Stimulated activated CD8-positive, alpha-beta memory T cell treated with anti-CD3 and anti-CD28 coated beads, Interleukin-4, amount 100 ng/mL, for 24 hours (primary cell): ENCODE measurements around the gene DSCAM.

Experiments used
- DNase-seq: peaks from one replicate; pipeline ENCODE4 v3.0.0-alpha.2; 2020; ENCODE audit warnings: low read depth

The DSCAM gene

DNA sequence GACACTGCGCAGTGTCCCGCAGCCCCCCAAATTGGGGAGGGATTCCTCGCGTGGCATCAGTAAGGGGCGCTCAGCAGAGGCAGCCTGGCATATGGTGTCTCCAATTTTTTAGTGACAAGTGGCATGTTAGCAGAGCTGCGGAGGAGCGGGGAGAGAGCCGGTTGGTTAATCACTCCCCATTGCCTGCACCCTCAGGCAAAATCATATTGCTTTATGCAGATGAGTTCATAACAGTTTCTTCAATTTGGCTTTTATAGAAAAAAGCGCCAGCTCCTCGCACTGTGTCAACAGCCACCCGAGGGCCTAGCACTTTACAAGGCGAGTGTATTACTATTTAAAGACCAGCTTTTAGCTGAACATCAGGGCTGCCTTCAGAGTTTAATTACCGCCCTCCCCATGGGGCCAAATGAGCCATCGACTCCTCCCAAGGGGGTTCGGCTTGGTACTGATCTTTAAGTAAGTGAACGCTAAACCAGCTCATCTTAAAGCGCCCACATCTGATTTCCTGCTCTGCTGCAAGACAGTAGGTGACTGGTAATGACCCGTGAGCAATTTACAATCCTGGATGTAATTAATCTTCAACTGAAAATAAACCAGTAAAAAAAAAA is 298.9 kb downstream of the DSCAM start:
- DNase-seq: no peak

DNA sequence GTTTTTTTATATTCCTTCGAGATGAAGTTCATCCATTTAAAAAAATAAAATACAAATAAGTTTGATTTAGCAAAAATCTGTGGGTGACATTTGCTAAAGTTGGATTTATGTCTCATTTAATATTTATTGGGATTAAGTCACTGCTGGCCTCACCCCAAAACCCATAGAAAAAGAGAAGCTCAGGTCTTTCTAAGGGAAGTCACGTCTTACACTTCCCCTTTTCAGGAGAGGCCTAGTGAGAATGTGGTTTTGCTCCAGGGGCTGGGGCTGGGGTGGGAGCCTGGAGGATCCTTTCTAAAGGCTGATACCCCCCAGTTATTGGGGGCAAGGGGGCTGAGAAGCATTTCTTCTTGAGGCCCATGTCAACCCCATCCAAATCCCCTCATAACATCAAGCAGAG is 300.3 kb downstream of the DSCAM start:
- DNase-seq: no peak

DNA sequence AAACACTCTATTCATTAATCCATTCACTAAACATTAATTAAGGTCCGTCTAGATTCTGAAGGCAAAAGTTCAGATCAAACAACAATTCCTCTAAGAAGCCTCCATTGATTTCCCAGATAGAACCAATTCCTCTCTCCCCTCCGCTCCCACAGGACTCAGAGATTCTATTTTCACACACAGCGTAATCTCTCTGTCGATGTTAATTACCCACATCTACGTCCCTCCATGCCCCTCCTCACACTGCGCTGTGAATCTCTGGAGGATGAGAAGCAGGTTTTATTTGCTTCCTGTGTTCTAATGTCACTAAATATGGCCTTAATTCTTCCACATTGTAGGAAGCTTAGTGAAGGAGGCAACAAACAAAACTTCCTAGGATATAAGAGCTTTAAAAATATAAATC is 306.7 kb downstream of the DSCAM start:
- DNase-seq: no peak

DNA sequence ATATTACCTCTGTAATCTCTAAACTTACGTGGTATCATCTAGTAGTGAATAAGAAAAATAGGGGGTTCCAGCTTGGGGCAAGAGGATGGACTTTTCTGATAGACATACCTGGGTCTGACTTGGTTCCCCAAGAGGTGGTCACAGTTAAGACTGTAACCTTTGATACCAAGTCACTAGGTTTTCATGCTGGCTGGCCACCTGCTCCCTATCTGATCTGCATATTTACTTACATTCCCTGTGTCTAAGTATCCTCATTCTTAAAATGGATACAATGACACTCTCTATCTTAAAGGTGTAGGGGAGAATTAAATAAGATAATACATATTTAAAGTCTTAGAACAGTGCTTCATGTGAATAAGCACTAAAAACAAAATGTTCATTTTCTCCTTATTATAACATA is 312.1 kb downstream of the DSCAM start:
- no peak for DNase-seq

DNA sequence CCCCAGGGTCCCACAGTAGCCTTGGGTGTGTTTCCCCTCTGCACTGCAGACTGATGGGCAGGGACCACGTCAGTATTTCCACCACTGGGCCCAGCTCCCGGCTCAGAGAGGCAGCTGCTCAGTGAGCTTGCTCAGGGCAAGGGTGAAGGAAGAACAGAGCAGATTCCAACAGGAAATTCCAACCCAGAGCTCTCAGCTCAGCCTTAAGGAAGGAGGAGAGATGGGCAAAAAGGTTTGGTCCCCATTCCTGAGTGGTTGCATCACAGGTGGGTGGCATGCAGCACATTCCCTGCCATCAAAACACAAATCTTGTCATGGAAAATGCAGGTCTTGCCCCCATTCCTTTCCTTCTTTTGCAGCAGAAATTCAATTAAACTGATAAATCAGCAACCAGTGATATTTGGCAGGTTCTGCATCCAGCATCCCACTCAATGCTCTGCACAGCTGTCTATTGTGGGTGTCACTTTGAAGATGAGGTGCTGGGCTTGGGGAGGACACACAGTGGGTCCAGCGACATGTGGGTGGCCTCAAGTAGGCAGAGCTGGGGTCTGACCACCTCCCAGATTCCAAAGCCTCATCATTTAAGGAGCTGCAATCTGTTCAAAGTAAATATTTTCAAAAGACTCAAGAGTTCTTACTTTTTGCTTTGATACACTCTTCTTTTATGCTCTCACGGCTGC is 315.4 kb downstream of the DSCAM start:
- DNase-seq: no peak

DNA sequence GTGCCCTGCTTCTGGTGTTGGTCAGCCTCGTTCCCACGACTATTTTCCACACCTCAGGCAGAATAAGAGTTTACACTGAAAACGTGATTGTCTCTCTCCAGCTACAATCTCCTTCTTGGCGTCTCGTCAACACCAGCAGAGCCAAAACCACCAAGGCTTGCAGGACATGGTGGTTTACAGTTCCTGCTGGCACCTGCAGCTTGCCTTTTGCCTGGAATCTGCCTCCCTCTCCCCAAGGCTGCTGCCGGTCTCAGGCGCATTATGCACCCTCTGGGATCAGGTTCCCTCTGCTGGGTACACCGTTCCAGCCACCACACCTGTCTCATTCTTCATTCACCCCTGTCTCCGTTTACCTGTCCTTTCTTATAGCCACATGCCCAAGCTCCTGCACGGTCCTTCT is 315.9 kb downstream of the DSCAM start:
- DNase-seq: no peak

DNA sequence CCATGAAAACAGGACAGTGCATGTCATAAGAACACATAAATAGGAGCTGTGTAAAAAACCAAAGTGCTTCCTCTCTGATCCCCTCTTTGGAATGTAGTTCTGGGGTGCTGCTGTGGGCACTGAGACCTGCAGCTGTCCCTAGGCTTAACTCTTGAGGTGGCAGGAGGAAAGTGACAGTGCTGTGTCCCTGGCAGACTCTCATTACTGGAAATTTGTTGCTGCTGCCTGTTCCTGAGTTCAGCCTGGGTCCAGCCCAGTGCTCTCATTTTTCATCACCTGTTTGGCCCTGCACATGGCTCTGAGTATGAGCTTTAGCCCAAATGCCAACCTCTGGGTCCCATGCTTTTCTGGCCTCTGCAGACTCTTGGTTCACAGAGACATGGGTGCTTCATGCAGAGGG is 329.3 kb downstream of the DSCAM start:
- no peak for DNase-seq

DNA sequence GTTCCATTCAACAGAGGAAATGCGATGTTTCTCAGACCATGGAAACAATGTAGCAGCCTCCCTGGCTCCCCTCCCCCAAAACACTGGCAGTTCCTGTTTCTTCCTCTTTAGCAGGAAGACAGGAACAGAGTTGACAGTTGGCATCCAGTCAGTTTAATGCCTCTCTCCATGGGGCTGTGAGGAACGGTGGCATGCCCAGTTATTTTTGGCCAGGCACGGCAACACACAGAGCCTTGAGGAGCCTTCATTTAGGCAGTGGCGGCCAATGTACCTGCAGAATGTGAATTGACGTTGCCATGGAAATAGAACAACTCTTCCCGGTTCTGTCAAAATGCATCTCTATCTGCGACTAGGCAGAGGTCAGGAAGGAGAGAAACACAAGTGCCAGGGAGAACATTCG is 330.6 kb downstream of the DSCAM start:
- DNase-seq: no peak

DNA sequence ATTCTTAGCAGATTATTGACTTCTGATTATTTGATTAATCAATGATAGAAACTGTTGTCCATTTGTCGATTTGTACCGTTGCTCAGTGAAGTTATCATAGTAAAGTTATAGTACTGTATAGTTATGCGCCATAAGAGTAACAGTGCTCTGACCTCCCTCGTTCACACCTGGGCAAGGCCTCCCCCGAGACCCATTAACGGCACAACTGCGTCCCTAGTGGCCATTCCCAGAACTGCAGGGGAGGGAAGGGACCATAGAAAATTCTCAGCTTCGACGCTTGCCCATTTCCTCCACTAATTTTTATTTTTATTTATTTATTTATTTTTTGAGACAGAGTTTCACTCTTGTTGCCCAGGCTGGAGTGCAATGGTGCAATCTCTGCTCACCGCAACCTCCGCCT is 334.4 kb downstream of the DSCAM start:
- no peak for DNase-seq

DNA sequence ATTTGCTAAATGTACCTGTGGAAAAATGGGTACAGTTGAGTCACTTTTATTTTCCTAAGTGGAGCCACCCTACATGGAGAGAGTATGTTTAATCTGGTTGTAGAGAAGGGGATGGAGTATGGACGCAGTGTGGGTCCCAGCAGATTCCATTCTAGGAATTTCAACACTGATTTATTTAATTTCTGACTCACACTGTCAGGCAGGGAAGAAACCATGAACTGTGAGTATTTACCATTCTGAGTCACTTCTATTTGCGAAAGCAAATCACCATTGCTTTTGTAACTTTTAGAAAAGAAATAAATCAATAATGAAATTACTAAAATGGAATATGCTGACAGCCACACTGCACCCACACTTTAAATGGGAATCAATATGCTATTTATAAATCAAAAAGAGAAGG is 339.0 kb downstream of the DSCAM start:
- DNase-seq: no peak

DNA sequence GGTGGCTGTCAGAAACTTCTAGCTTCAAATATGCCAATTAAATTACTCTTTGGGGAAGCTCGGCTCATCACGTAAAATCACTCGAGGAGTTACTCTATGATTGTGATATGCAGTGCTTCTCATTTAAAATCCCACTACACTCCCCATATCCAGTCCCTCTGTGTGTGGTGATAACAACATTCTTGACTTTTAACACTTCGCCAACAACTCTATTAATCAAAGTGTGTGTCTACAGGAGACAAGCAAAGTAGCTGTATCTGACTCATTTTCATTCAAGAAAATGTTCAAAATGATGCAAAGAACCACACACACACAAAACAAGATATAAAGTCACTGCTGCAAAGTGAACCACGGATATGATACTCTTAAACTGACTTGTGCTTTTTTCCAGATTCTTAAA is 341.3 kb downstream of the DSCAM start:
- DNase-seq: no peak

DNA sequence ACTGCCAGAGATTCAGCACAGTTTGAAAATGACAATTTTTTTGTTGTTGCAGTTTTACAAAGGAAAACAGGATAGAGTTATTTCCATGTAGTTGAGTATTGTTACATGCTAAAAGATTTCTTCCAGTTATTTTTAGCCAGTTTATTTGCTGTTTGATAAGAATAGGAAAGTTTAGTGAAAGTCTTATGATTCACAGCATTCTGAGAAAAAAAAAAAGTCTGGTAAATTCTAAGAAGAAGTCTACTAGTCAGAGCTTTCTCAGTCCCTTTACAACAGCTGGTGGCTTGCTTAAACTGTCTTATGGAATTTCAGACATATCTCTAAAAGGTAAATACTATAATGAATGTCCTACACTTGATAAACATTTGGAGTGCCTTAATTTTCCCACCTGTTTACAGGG is 341.7 kb downstream of the DSCAM start:
- DNase-seq: no peak

DNA sequence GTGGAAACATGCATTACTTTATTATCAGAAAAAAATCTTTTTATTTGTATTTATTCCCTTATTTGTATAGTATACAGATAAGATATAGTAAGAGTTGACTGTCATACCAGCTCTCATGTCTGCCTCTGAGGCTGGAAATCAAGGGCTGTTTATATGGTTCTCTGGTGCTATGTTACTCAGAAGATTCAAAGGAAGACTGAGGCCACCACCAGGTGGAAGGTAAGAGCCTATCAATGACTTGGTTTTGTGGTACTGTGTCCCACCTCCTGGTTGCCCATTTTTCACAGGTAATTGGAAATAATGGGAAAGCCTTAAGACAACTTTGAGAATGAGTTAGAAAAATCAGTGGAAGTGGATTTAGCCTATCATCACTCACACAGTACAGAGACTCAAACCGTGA is 342.1 kb downstream of the DSCAM start:
- no peak for DNase-seq

DNA sequence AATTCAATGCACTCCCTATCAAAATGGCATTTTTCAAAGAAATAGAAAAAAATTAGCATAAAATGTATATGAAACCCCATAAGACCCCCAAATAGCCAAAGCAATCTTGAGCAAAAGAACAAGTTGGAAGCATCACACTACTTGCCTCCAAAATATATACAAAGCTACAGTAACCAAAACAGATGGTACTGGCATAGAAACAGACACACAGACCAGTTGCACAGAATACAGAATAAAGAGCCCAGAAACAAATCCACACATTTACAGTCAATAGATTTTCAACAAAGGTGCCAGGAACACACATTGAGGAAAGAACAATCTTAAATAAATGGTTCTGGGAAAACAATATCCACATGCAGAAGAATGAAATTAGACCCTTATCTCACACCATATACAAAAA is 350.8 kb downstream of the DSCAM start:
- no peak for DNase-seq

DNA sequence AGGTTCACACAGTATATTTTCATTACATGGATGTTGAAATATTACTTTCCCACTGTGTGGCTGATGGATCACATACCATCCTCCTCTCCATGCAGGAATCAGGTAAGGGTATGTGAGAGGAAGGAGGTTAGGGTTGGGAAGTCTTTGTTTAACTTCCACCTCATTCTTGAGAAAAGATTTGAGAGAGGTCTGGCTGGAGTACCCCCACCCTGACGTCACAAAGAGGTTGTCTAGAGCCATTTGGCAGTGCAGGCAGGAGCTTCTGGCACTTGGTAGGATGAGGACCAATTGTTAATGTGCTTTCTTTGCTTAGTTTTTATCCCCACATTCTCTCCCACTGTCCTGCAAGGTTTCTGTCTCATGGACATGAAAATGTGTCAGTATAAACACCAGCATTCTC is 356.6 kb downstream of the DSCAM start:
- DNase-seq: no peak

DNA sequence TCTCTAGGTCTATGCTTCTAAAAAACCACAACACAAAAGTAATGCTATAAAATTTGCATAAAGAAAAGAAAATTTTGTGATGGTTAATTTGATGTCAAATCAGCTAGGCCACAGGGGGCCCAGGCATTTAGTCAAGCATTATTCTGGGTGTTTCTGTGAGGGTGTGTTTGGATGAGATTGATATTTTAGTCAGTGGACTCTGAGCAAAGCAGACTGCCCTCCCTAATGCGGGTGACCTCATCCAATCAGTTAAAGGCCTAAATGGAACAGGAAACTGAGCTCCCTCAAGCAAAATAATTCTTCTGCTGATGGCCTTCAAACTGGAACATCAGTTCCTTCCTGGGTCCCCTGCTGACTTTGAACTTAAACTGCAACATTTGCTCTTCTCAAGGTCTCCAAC is 358.0 kb downstream of the DSCAM start:
- no peak for DNase-seq

DNA sequence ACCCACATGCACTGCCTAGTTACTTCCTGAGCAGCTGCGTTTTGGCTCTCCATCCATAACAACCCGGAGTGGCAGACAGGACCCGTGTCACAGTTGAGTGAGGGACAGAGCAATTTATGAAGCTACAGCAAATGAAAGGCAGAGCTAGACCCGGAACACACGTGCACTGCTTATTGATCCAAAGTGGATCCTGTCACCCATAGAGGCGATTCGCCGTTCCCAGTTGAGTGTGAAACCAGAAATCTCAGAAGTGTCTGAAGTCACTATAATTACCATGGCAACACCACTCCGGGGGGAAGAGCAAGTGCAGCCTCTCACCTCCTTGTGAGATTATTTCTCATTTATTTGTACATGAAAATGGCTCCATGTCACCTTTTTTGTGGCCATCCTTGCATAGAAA is 365.2 kb downstream of the DSCAM start:
- DNase-seq: no peak

DNA sequence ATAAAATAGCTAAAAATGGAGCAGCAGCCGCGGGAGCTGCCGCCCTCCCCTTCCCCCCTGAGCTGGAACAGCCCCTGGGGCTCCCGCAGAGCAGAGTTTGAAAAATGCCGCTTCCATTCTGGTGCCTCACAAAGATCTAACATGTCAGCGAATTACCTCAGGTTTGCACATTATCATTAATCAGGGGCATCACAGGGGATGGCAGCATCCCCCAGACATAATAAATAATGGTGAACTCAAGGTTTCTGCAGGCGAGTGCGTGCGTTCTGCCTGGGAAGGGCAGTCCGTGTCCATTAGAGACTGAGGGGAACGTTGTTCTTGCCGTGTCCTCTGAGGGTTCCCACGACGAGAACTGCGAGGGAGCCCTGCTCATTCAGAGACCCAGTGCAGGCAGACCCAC is 372.4 kb downstream of the DSCAM start:
- no peak for DNase-seq

DNA sequence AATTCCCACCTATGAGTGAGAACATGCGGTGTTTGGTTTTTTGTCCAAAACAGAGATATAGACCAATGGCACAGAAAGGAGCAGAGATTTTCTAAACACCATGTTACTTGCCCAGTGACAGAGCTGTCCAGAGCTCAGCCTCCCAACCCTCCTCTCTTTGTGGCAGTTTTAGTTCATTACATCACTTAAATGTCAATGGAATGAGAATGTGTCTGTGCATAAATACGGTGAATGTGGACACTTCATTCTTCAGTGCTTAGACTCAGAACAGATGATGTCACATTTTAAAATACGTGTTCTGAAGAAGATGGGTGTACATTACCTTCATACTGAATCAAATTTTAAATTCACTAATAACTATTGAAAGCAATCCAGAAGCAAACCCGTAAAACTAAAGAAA is 374.9 kb downstream of the DSCAM start:
- no peak for DNase-seq

DNA sequence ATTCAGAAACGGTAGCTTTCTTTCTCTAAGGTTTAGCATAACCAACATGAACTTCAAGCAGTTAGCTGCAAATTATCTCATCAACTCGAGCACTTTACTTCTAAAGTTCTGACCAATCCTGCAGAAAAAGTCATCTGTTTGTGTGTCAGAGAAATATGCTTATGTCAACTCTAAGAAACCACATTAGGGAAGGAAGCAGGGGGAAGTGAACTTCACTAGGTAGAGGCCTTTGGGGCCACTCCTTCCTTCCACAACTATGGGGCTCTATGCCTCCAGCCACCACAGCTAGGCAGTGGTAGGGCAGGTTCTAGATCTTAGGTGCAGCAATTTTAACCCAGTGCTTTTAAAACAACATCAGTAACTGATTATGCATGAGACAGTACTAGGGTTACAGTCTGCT is 375.9 kb downstream of the DSCAM start:
- DNase-seq: no peak

DNA sequence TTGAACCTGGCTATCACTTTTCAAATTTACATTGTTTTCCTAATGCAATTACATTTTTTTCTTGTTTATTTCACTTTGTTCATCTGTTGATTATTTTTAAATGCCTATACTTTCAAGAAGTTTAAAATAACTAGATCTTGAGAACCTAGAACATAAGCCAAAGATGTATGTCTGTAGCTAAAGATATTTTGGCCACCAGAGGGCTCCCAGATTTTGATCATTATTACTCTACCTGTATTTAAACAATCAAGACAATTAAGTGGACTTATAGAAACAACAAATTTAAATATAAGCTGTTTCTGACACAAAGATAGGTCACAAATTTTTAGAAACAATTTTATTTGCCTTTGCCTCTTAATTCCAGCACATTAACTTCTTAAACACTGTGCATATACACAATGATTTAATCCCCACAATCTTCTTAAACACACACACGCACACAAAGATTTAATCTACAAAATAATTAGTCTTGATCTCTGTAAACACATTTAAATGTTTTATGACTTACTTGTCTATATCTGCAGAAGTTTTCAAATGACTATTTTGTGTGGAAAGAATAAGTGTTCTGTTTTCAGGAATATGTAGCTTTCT is 380.0 kb downstream of the DSCAM start:
- DNase-seq: no peak

DNA sequence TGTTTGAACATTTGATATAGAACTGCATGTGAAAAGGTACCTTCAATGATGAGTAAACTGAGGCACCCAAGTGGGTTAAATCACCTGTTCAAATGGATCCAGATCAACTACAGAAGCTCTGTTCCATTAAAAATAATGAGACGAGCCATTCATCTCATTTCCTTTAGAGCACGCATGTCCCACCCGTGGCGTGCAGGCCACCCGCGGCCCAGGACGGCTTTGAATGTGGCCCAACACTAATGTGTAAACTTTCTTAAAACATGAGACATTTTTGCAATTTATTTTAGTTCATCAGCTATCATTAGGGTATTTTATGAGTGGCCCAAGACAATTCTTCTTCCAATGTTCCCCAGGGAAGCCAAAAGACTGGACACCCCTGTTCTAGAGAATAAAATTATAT is 381.6 kb downstream of the DSCAM start:
- DNase-seq: no peak

DNA sequence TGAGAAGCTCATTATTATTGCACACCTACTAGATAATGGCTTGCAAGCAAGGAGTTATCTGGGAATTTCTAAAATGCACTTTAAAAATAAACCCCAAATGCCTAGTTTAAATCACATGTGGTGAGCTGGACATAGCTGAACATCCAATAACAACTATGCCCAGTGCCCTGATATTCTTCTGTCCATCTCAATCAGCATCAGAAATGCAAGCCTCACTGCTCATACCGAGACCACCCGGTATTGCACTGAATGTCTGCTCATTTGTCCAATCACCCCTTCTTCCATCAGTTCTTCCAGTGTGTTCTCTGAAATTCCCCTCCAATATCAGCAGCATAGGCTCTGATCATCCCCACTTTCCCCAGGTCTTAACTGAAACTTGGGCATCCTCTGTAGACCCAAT is 383.8 kb downstream of the DSCAM start:
- DNase-seq: no peak

DNA sequence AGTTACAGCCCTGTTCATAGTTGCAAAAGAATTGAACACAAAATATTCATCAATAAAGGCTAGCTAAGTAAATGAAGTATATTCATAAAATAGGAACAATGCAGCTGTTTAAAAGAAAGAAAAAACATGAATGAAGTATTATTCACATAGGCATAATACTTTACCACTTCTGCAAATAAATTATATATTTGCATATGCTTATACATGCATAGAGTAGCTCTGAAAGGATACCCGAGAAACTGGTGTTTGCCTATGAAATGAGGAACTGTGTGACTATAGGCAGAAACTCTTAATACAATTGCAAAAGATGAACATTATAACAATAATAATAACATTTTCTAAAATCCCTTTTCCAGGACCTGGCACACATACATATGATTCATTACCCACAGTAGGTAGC is 385.9 kb downstream of the DSCAM start:
- DNase-seq: no peak
